Stimulated activated naive CD8-positive, alpha-beta T cell treated with anti-CD3 and anti-CD28 coated beads, Interleukin-15, Interleukin-2, amounts not matched to agents 100 U/mL and 50 U/mL, for 24 hours (primary cell): ENCODE measurements around the gene B3GNT5.

ENCODE experiments used
- ATAC-seq: fragments of 150-1000 bp; cut with Tn5 transposase; one replicate; pipeline ENCODE4 v1.10.0; 2021
- DNase-seq: peaks from one replicate; pipeline ENCODE4 v3.0.0; 2021

Gene B3GNT5

DNA sequence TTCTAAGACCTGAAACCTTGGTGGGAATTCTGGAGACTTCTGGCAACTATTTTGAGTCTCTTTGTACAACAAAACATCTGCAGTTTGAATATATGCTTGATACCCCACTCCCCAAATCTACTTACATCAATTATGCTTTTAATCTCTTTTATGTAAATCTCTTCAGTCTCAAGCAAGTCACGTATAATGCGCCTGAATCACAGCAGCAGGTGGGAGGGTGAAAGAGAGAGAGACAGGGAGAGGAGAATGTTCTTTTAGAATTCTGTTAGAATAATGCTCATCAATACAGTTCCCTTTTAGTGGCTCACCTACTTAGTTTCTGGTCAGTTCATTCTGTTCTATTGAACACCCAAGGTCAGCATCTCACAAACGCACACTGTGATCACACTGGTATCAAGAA, 22.2 kb upstream of the B3GNT5 start:
- no peak for ATAC-seq
- DNase-seq, result no peak

- no peak for ATAC-seq
- DNase-seq, result no peak
These were observed 19.1 kb upstream of the B3GNT5 start for GRCh38 chr3:183233966-183234365.

GRCh38 chr3:183239046-183239445, 14.0 kb upstream of the B3GNT5 start:
- no peak for ATAC-seq
- no peak for DNase-seq

DNA sequence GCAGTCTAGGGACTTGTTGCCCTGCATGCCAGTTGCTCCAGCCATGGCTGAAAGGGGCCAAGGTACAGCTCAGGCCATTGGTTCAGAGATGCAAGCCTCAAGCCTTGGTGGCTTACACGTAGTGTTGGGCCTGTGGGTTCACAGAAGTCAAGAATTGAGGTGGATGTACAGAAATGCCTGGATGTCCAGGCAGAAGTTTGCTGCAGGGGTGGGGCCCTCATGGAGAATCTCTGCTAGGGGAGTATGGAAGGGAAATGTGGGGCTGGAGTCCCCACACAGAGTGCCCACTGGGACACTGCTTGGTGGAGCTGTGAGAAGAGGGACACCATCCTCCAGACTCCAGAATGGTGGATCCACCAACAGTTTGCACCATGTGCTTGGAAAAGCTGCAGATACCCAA, 10.6 kb upstream of the B3GNT5 start:
- ATAC-seq, result no peak
- no peak for DNase-seq

GRCh38 chr3:183244219-183244618, 8.8 kb upstream of the B3GNT5 start:
- no peak for DNase-seq
- no peak for ATAC-seq

DNA sequence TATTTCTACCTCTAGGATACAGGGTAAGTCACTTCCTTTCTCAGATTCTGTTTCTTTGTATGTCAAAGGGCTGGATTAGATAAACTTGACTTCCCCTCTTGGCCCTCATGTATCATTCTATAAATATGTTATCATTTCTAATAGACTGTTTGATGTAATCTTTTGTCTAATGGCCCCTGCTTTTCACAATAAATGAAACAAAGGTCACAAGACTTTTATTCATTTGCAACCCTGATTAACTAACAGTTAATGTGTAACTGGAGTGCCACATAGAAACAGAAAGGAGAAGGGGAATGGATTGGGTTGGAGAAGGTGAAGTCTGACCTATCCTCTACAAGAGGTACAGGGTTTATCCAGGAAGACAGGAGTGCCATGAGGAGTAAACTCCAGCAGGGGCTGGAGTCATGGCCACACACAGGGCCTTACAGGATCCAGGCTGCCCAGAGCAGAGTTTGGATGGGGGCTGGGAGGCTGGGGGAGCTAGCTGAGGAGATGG, 8.0 kb upstream of the B3GNT5 start:
- no peak for DNase-seq
- ATAC-seq, result peak; percentile 28

- DNase-seq, result no peak
These were observed 6.0 kb upstream of the B3GNT5 start for GRCh38 chr3:183247011-183247589.

GRCh38 chr3:183249006-183249718, 3.9 kb upstream of the B3GNT5 start:
- DNase-seq, result no peak
- ATAC-seq, result no peak

More at GRCh38 chr3:183247011-183247589, 6.0 kb upstream of the B3GNT5 start:
- no peak for ATAC-seq

DNA sequence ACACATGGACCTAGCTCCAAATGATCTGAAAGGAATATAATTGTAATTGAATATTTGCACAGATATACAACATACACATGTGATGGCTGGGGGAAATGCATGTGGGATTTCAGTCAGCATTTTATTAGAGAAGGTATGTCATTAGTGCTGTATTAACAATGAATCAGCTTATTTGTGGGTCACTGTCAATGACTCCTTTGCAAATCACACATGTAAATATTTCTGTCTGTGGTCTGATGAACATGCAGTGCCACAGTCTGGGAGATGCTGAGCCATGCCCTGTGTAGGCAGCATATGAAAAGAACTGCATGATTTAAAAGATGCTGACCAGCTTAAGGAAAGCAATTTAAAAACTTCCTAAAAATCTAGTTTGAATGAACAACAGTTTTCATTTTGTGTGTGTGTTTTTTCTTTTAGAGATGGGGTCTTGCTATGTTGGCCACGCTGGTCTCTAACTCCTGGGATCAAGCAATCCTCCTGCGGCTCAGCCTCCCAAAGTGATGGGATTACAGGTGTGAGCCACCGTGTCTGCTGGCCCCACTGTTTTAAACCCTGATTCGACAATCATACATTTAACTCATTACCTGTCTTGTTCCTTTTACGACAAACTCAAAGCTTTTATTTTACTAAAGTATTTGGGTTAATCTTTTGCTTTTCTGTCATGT, 803 bp upstream of the B3GNT5 start:
- ATAC-seq, result no peak

GRCh38 chr3:183253528-183254486, 754 bp downstream of the B3GNT5 start:
- DNase-seq (peak; percentile 44), ATAC-seq (peak; percentile 67)

More for the DNA sequence above, 803 bp upstream of the B3GNT5 start:
- no peak for DNase-seq

GRCh38 chr3:183254487-183255347, 1.7 kb downstream of the B3GNT5 start:
- ATAC-seq (peak; percentile 25), DNase-seq (peak; percentile 43)

DNA sequence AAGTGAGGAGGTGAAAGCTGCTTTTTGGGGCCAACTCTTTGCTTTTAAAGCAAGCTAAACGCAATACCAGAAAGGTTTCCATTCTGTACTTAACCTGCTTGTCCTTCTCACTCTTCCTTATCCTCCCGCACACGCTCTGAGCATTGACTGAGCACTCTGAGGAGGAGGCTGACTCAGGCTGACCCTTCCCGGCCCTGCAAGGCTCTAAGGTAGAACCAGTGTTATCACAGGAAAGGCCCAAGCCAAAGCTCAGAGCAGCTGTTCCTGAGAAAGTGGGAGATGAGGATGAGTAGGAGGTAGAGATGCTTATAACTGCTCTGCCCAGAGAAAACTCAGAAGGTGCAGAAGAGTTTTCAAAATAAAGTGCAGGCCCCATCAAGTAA, 2.3 kb downstream of the B3GNT5 start:
- DNase-seq, result no peak

GRCh38 chr3:183259087-183259486, 6.0 kb downstream of the B3GNT5 start:
- no peak for DNase-seq
- no peak for ATAC-seq

More for the DNA sequence above, 2.3 kb downstream of the B3GNT5 start:
- peak; percentile 16 for ATAC-seq

DNA sequence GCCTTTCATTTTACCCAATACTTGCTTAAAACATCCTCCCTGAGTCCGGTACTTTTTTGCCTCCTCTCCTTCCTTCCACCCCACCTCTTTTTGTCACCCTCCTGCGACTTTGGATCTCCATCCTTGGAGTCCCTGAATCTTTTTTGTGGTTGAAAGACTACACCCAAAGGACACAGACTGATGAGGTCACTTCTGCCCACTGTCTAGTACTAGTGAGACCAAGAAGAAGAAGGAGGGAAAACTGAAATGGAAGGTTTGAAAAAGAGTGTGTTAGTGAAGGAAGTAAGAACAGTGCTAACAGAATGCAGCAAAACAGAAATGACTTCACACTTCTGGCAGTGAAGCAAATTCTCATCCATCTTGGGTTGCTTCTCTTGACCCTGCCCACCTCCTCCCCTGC, 6.6 kb downstream of the B3GNT5 start:
- no peak for ATAC-seq
- DNase-seq, result no peak

DNA sequence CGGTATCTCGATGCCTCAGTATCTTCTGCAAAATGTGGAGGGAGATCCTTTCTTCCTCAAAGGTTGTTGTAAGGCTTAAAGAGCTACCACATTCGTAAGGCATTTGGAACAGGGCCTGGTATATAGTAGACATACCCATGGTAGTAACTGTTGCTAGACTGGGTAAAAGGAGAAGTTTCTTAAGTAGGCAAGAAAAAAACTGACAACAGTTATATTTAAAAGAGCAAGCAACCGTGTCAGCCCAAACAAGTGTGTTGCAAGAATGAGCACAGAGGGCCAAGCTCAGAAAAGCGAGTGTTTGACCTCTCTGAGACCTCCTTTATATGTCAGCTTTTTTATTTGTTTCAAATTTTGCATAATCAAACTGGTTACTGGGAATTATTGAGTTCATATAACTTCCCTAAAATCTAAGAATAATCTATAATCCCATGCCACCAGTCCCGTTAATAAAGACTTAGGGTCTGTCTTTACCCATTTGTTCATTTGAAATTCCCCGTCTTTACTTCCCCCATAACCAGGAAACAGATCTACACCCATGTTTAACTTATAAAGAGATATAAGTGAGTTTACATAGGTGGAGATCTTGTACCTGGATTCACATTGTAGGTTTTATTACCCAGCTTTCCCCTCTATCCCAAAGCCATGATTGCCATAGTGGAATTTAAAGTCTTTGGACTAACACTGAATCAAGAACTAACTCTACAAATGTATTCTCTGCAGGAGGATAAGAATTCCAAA, 7.3 kb downstream of the B3GNT5 start:
- DNase-seq (no peak), ATAC-seq (no peak)

GRCh38 chr3:183261151-183261724, 8.2 kb downstream of the B3GNT5 start:
- DNase-seq (no peak), ATAC-seq (no peak)

DNA sequence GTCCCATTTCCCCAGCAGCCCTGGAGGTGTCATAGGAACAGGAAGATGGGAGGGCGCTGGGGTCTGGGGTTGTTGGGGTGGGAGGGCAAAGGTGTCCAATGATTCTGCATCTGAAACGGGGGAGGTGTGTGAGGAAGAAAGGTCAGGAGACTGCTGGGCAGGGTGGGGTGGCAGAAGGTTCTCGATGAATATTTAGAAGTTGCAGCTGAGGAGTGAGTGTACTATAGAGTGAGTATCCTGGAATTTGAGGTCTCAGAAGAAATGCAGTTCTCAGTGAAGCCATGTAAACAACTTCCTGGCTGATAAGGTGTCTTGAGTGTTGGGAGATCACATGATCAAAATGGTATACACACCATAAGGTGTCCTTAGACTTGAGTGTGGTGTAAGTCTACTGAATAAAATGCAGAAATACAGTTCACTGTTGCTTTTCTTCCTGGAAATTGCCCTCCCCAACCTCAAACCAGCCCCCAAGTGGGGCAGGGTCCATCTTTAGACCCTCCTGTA, 9.9 kb downstream of the B3GNT5 start:
- ATAC-seq (no peak), DNase-seq (no peak)

DNA sequence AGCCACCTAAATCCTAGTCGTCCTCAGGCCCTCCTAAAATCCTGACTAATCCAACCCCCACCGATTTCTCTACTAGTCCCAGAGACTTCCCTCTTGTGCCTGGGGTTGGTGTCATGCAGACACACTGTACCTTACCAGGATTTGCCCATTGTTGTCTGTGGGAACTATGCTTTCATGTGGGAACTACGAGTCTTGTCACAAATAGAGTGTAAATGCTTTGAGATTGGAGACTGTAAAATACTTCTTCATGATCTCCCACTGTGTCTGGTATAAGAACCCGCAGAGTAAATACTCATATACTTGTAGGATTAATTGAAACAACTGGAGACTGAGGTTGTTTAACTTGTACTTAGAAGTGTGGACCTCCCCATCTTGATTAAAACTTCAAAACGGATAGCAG, 11.2 kb downstream of the B3GNT5 start:
- DNase-seq, result no peak
- ATAC-seq, result no peak

DNA sequence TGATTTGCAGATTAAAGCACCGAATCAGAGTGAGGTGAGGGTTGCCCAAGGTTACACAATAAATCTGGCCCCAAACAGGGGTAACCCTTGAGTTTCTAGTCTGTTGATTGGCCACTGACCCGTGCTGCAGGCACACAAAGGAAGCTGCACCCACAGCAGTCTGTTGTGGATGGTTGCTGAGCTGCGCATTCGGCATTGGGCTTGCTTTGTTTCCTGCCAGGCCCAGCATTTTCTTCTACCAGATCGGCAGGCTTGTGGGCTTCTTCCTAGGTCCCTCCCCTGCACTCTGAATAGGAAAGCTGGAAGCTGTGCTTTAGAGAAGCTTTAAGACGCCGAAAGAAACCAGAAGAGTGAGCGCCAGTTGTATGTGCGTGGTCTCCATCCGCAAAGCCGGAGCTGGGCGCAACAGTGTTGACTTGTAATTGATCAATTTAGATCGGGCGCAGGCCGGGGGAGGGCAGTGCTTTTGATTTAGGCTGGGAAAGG, 12.1 kb downstream of the B3GNT5 start:
- no peak for ATAC-seq

More for the DNA sequence above, 12.1 kb downstream of the B3GNT5 start:
- DNase-seq, result no peak
